B cell (primary cell): ENCODE data around the gene CAPS. TPM values are rescaled to one million over a fixed set of nuclear protein-coding genes. Genes with fewer than 3 reads are reported as not detected.

Experiments
- ATAC-seq: fragments of 200-7000 bp; cut with Tn5 transposase; one replicate; pipeline ENCODE4 v1.10.0; 2021; ENCODE audit warnings: low read depth, mild to moderate bottlenecking, moderate number of reproducible peaks, moderate library complexity
- CTCF ChIA-PET: fragments of 350-600 bp; sonication (Branson Sonifier 250); formaldehyde crosslinking; loops from one replicate; lab custom pipeline; 2021; ENCODE audit warnings: antibody characterized with exemption, inconsistent platforms; lab: Charles Lee
- POLR2A ChIA-PET: fragments of 350-600 bp; sonication (Branson Sonifier 250); formaldehyde crosslinking; loops from one replicate; lab custom pipeline; 2021; ENCODE audit warnings: antibody characterized with exemption; lab: Charles Lee
- DNase-seq: peaks from one replicate; pipeline ENCODE4 v3.0.0; 2013
- H2AFZ ChIP-seq: 2 replicates; pipeline ENCODE4 v1.6.1; 2012; ENCODE audit warnings: mild to moderate bottlenecking, low read depth, low read length; ENCODE audit not compliant: insufficient read depth, poor library complexity, severe bottlenecking
- H3K27ac ChIP-seq, 2 donors: 1 replicate in 1 of 2; 2 replicates in 1 of 2; pipeline ENCODE4 v1.5.1; 2012 to 2013; ENCODE audit warnings: low read length in 2 of 2, mild to moderate bottlenecking in 2 of 2, moderate library complexity in 1 of 2
- H3K27me3 ChIP-seq, 4 experiments: fragments of 200-600 bp in 1 of 4; sonication (generic) in 1 of 4; replicated peaks in 1 of 4; 1 replicate in 2 of 4; 2 replicates in 2 of 4; pipeline versions ENCODE4 v1.6.1 to v1.7.0; 2013 to 2016; ENCODE audit warnings: low read length in 3 of 4, mild to moderate bottlenecking in 2 of 4, mixed read lengths in 1 of 4, moderate library complexity in 1 of 4; ENCODE audit not compliant: insufficient read depth in 4 of 4, control insufficient read depth in 3 of 4; ENCODE audit errors: control extremely low read depth in 1 of 4
- H3K36me3 ChIP-seq, 2 experiments: replicated peaks in 1 of 2; 1 replicate in 1 of 2; 2 replicates in 1 of 2; pipeline versions ENCODE4 v1.6.1 to v1.7.1; 2013; ENCODE audit warnings: low read length in 1 of 2; ENCODE audit not compliant: insufficient read depth in 2 of 2, control insufficient read depth in 1 of 2; ENCODE audit errors: control extremely low read depth in 1 of 2, extremely low read depth in 1 of 2
- H3K4me1 ChIP-seq, 2 donors: fragments of 200-600 bp in 1 of 2; sonication (generic) in 1 of 2; 1 replicate in 1 of 2; 2 replicates in 1 of 2; pipeline versions ENCODE4 v1.5.1 to v1.6.1; 2013 to 2017; ENCODE audit warnings: low read length in 2 of 2; ENCODE audit not compliant: control insufficient read depth in 2 of 2, insufficient read depth in 2 of 2
- H3K4me2 ChIP-seq: replicated peaks from 2 replicates; pipeline ENCODE3; 2012; ENCODE audit warnings: mild to moderate bottlenecking, low read depth, low read length; ENCODE audit not compliant: poor library complexity, severe bottlenecking
- H3K4me3 ChIP-seq, 5 experiments: fragments of 200-600 bp in 1 of 5; sonication (generic) in 1 of 5; 1 replicate in 3 of 5; 2 replicates in 2 of 5; pipeline versions ENCODE4 v1.5.1 to v1.7.0; 2011 to 2016; ENCODE audit warnings: low read length in 4 of 5, mild to moderate bottlenecking in 4 of 5, low read depth in 2 of 5, control low read depth in 1 of 5, moderate library complexity in 1 of 5; ENCODE audit not compliant: insufficient read depth in 1 of 5; ENCODE audit errors: control extremely low read depth in 1 of 5, extremely low read depth in 1 of 5
- H3K79me2 ChIP-seq: fragments of 200-600 bp; sonication (generic); one replicate; pipeline ENCODE4 v1.6.0; 2016; ENCODE audit warnings: low read length; ENCODE audit not compliant: control insufficient read depth, insufficient read depth
- H3K9ac ChIP-seq: fragments of 200-600 bp; sonication (generic); 2 replicates; pipeline ENCODE4 v1.6.1; 2017; ENCODE audit warnings: mild to moderate bottlenecking, low read length, moderate library complexity
- H3K9me3 ChIP-seq, 3 donors: one replicate each; pipeline versions ENCODE4 v1.6.1 to v1.7.1; 2013; ENCODE audit warnings: low read length in 2 of 3; ENCODE audit not compliant: control insufficient read depth in 2 of 3, insufficient read depth in 1 of 3; ENCODE audit errors: control extremely low read depth in 1 of 3
- H4K20me1 ChIP-seq: 2 replicates; pipeline ENCODE4 v1.6.0; 2012; ENCODE audit warnings: mild to moderate bottlenecking, low read length; ENCODE audit not compliant: insufficient read depth, control insufficient read depth, poor library complexity, severe bottlenecking
- H3K27ac Mint-ChIP-seq: one replicate; pipeline ENCODE4 v1.8.0; 2021; ENCODE audit warnings: mixed read lengths
- H3K27me3 Mint-ChIP-seq: one replicate; pipeline ENCODE4 v1.8.0; 2021; ENCODE audit warnings: mixed read lengths
- H3K4me1 Mint-ChIP-seq: one replicate; pipeline ENCODE4 v1.8.0; 2021; ENCODE audit warnings: mixed read lengths
- H3K4me3 Mint-ChIP-seq: one replicate; pipeline ENCODE4 v1.8.0; 2021; ENCODE audit warnings: mixed read lengths
- H3K9me3 Mint-ChIP-seq: one replicate; pipeline ENCODE4 v1.8.0; 2022; ENCODE audit warnings: mixed read lengths; ENCODE audit not compliant: insufficient read depth
- CTCF ChIP-seq: fragments of 200-600 bp; IDR thresholded peaks from one replicate; pipeline ENCODE4 v1.8.0; 2022; ENCODE audit warnings: antibody characterized with exemption, mild to moderate bottlenecking
- EZH2 ChIP-seq: IDR thresholded peaks from 2 replicates; pipeline ENCODE4 v1.6.1; 2012; ENCODE audit warnings: borderline replicate concordance, low read depth, mild to moderate bottlenecking, moderate library complexity, low read length; ENCODE audit not compliant: insufficient read depth, poor library complexity, severe bottlenecking
- WGBS: methylation state at CpG from one replicate; pipeline ENCODE4 v1.1.5; 2013; ENCODE audit warnings: missing lambda C conversion rate; ENCODE audit not compliant: insufficient coverage; 5-methylcytosine and 5-hydroxymethylcytosine counted together
- intact Hi-C: fragments of 100-400 bp; cut with micrococcal nuclease; formaldehyde crosslinking; loops from one replicate; pipeline ENCODE4 v1.10.0; 2022
- polyA plus RNA-seq: library from polyadenylated mRNA; depleted of rRNA; stranded (reverse); fragments of >200 nt; gene quantifications from 2 replicates; pipeline ENCODE4 v1.2.3, GENCODE V29; 2012
- total RNA-seq, 2 donors: library from RNA; stranded (reverse); fragments of 120-200 nt in 1 of 2; gene quantifications; 1 replicate in 1 of 2; 2 replicates in 1 of 2; pipeline versions ENCODE4 v1.2.3 to v1.2.4, GENCODE V29; 2013 to 2022

CAPS gene
- total and polyA plus RNA-seq, 2 donors (not counting 1 experiment from before 2014, with no cell fraction given) = 40.0 to 65.7 TPM

DNA sequence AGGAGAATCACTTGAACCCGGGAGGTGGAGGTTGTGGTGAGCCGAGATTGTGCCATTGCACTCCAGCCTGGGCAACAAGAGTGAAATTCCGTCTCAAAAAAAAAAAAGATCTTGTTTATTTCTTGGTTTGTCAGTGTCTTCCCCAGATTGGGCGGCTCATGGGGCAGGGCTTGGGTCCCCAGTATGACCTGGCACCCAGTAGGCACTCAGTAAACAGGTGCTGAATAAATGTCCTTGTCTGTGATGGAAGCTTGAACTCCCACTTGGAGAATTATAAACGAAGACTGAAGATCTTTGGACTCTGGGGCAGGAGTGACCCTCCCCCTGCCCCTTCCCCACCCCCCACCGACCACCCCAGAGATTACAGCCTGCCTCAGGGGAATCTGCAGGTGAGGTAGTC lies 33.9 kb upstream of the CAPS start:
- Mint-ChIP-seq H3K9me3 (no peaks in the 10 kb centered on the region), H3K27me3 (peaks cover 21% of the 10 kb centered on the region), H3K27ac (no peak overlapping the region), H3K4me3 (no peak overlapping the region), H3K4me1 (peaks cover 2% of the 10 kb centered on the region)
- intact Hi-C loops = no loop called here
- Histone ChIP-seq H3K4me2 (no peak overlapping the region), H3K36me3 (no peaks in the 10 kb centered on the region), H4K20me1 (no peaks in the 10 kb centered on the region), H3K4me3 (no peak overlapping the region), H3K27ac (no peak overlapping the region), H3K4me1 (no peaks in the 10 kb centered on the region), H3K9ac (no peak overlapping the region), H3K27me3 (peaks cover 0 to 12% (median 1%) of the 10 kb centered on the region in 4 experiments), H3K79me2 (no peaks in the 10 kb centered on the region), H3K9me3 (peaks cover 0 to 5% (median 0%) of the 10 kb centered on the region in 3 donors), H2AFZ (no peak overlapping the region)
- WGBS = 81% methylated on average over 2 of the region's 6 CpGs
- TF ChIP-seq CTCF (no peak), EZH2 (no peak)
- DNase-seq (no peak), ATAC-seq (no peak)
- ChIA-PET POLR2A (no interaction called here), CTCF (no interaction called here)

DNA sequence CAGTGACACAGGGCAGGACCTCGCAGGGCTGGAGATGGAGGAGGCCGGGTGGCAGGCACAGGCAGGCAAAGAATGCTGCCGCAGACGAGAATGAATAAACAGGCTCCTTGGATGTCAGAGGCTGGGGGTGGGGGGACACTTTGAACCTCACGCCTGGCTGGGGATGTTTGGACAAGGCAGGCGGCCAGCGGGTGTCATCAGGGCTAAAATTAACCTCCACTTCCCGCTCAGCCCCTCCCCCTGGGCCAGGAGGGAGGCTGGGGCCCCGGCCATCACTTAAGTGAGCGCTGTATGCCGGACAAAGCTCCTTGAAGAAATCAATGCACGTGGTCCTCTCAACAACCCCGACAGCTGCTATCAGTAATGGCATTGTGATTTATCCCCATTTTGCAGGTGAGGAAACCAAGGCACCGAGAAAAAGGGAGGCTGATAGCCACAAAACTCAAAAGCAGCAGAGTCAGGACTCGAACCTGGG lies 33.4 kb upstream of the CAPS start:
- Histone ChIP-seq H3K9ac (no peak overlapping the region), H3K4me3 (no peak overlapping the region), H3K79me2 (no peaks in the 10 kb centered on the region), H3K4me1 (no peaks in the 10 kb centered on the region), H2AFZ (no peak overlapping the region), H3K36me3 (no peaks in the 10 kb centered on the region), H3K9me3 (peaks cover 0 to 5% (median 0%) of the 10 kb centered on the region in 3 donors), H3K27me3 (peaks cover 0 to 12% (median 1%) of the 10 kb centered on the region in 4 experiments), H4K20me1 (no peaks in the 10 kb centered on the region), H3K4me2 (no peak overlapping the region), H3K27ac (no peak overlapping the region)
- Mint-ChIP-seq H3K4me3 (no peak overlapping the region), H3K4me1 (peaks cover 2% of the 10 kb centered on the region), H3K27me3 (peaks cover 24% of the 10 kb centered on the region), H3K27ac (no peak overlapping the region), H3K9me3 (no peaks in the 10 kb centered on the region)
- intact Hi-C loops = no loop called here
- DNase-seq (no peak), ATAC-seq (no peak)
- POLR2A ChIA-PET = no interaction called here
- no peak for TF ChIP-seq CTCF
- no peak for TF ChIP-seq EZH2
- CTCF ChIA-PET = no interaction called here
- 29% methylated on average over 14 of the region's 15 CpGs for WGBS
